Measurements from ENCODE around the gene TIMM22.

TIMM22 gene

DNA sequence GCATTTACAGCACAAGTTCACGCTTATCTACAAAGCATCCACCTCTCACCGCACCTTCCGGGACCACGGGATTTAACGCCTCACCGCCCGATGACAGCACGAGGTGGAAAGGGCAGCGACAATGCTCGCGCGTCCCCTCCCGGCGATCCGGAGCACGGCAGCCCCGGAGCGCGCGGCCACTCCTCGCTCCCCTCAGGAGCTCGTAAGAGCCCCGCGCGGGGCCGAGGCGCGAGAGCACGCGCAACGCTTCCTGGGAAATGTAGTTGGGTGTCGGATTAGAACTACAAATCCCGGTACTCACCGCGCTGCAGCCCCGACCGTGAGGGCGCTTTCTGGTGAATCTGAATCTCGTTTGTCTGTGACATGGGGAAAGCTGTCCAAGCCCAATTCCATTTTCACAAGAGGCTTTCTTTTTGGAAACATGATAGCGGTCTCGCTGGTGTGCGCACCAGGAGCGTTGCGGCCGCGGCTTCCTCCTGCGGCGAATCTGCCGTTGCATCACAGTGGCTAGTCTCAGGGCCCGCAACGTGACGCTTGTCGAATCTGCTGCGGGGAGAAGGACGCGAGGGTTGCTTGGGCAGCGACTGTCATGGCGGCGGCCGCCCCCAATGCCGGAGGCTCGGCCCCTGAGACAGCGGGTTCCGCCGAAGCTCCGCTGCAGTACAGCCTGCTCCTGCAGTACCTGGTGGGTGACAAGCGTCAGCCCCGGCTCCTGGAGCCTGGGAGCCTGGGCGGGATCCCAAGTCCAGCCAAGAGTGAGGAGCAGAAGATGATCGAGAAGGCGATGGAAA lies at the start of gene TIMM22:
TIMM22 (plus strand) TSS at position 576 of the 791 bp plus-strand sequence; CDS start at position 590, 14 bp downstream.
- Histone ChIP-seq H3K79me2 (ENCODE audit: low read length) (peaks cover 36% of the 10 kb centered on the region), H3K4me1 (ENCODE audit: low read length) (peaks cover 14% of the 10 kb centered on the region), H3K27ac (ENCODE audit: low read length) (peak within 1 kb of the TSS; percentile 72; the same call in 1 of the 2 replicates), H3K27me3 (replicated peaks; ENCODE audit: insufficient read depth, low read length) (peaks cover 19% of the 10 kb centered on the region), H2AFZ (ENCODE audit: low read length) (peak within 1 kb of the TSS; percentile 92), H3K9ac (ENCODE audit: low read length) (peak within 1 kb of the TSS; percentile 94), H3K4me2 (ENCODE audit: low read depth, low read length) (peak within 1 kb of the TSS; percentile 95), H4K20me1 (ENCODE audit: insufficient read depth, low read length) (no peaks in the 10 kb centered on the region; the same call in 1 of the 2 replicates), H3K9me3 (replicated peaks; ENCODE audit: insufficient read depth, low read length) (no peaks in the 10 kb centered on the region), H3F3A (ENCODE audit: insufficient read depth, low read length) (peaks cover 9% of the 10 kb centered on the region), H3K36me3 (replicated peaks; ENCODE audit: insufficient read depth, low read length) (peaks cover 11% of the 10 kb centered on the region; the same call in 1 of the 2 replicates), H3K9me2 (replicated peaks; ENCODE audit: insufficient read depth, low read length) (no peaks in the 10 kb centered on the region), H3K4me3 (ENCODE audit: low read length) (peak within 1 kb of the TSS; percentile 99)
- no peak for TF ChIP-seq EZH2 (optimal IDR thresholded peaks at IDR 0.05; ENCODE audit: low read depth, low read length)
- TF ChIP-seq EZH2phosphoT487 (IDR thresholded peaks at IDR 0.05; ENCODE audit: low read length): no peak
- TF ChIP-seq, protein P1, sequence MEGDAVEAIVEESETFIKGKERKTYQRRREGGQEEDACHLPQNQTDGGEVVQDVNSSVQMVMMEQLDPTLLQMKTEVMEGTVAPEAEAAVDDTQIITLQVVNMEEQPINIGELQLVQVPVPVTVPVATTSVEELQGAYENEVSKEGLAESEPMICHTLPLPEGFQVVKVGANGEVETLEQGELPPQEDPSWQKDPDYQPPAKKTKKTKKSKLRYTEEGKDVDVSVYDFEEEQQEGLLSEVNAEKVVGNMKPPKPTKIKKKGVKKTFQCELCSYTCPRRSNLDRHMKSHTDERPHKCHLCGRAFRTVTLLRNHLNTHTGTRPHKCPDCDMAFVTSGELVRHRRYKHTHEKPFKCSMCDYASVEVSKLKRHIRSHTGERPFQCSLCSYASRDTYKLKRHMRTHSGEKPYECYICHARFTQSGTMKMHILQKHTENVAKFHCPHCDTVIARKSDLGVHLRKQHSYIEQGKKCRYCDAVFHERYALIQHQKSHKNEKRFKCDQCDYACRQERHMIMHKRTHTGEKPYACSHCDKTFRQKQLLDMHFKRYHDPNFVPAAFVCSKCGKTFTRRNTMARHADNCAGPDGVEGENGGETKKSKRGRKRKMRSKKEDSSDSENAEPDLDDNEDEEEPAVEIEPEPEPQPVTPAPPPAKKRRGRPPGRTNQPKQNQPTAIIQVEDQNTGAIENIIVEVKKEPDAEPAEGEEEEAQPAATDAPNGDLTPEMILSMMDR (IDR thresholded peaks at IDR 0.05; ENCODE audit: low read length): peak; percentile 91
- DNase-seq: peak; percentile 98

DNA sequence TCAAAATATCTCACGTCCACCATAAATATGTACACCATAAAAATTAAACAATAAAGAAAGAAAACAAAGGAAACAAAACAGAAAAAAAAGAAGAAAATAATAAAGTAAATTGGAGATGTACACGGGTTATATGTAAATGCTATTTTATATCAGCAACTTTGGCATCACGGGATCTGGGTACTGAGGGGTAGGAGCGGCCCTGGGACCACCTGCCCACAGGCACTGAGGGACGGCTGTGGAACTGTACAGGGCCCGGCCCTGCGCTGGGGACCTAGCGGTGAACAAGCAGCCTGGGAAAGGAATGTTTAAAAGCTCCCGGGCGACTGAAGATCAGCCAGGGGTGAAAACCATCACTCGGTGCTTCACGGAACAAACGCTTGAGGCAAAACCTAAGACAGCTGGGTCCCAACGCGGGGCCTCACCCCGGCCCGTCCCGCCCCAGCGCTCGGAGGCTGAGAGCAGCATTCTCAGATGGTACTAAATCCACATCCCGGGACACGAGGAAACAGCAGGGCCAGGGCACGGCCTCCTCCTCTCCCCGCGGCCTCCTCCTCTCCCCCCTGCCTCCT lies 48.6 kb upstream of the TIMM22 start:
- H3K4me1 ChIP-seq (ENCODE audit: low read length): no peaks in the 10 kb centered on the region

DNA sequence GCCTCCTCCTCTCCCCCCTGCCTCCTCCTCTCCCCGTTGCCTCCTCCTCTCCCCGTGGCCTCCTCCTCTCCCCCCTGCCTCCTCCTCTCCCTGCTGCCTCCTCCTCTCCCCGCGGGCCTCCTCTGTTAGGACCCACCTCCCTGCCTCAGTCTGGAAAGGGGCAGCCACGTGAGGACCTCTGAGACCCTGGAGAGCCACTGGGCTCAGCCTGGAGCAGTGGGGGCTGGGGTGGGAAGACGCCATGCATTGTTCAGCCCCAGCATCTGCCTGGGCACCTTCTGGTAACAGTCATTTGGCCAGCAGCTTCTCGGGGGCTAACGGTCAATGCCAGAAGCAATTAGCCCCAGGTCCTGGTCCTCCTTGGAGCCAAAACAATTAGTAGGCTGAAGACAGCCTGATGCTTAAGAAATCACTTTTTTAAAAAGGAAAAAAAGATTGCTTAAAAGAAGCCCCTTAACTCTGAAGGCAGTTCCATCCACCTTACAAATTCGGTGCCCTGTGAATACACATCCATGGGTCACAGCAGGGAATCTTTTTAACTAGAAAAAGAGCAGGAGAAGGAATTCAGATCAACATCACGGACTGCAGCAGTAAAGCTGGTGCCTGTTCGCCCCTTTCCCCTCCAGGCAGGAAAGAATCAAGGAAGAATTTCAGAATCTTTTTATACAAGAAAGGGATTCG lies 47.2 kb upstream of the TIMM22 start:
- no peaks in the 10 kb centered on the region for H4K20me1 ChIP-seq (ENCODE audit: insufficient read depth, low read length)
- H3K4me3 ChIP-seq (ENCODE audit: low read length): no peak overlapping the region
- H3K9me2 ChIP-seq (replicated peaks; ENCODE audit: insufficient read depth, low read length): no peaks in the 10 kb centered on the region
- no peak overlapping the region for H2AFZ ChIP-seq (ENCODE audit: low read length)
- H3K9me3 ChIP-seq (replicated peaks; ENCODE audit: insufficient read depth, low read length): no peaks in the 10 kb centered on the region
- H3K9ac ChIP-seq (ENCODE audit: low read length): no peak overlapping the region
- H3K27ac ChIP-seq (ENCODE audit: low read length): no peak overlapping the region
- no peak overlapping the region for H3K4me2 ChIP-seq (ENCODE audit: low read depth, low read length)
- H3K4me1 ChIP-seq (ENCODE audit: low read length): no peaks in the 10 kb centered on the region
- no peaks in the 10 kb centered on the region for H3F3A ChIP-seq (ENCODE audit: insufficient read depth, low read length)
- H3K79me2 ChIP-seq (ENCODE audit: low read length): no peaks in the 10 kb centered on the region
- TF ChIP-seq EZH2phosphoT487 (IDR thresholded peaks at IDR 0.05; ENCODE audit: low read length) (no peak), EZH2 (optimal IDR thresholded peaks at IDR 0.05; ENCODE audit: low read depth, low read length) (no peak)
- TF ChIP-seq, protein P1 (IDR thresholded peaks at IDR 0.05; ENCODE audit: low read length): no peak
- no peaks in the 10 kb centered on the region for H3K36me3 ChIP-seq (replicated peaks; ENCODE audit: insufficient read depth, low read length)
- peaks cover 75% of the 10 kb centered on the region for H3K27me3 ChIP-seq (replicated peaks; ENCODE audit: insufficient read depth, low read length)
- DNase-seq: no peak

More for the DNA sequence above, 48.6 kb upstream of the TIMM22 start:
- Histone ChIP-seq H3K4me3 (ENCODE audit: low read length) (no peak overlapping the region), H3K4me2 (ENCODE audit: low read depth, low read length) (no peak overlapping the region), H3K27ac (ENCODE audit: low read length) (no peak overlapping the region), H3K27me3 (replicated peaks; ENCODE audit: insufficient read depth, low read length) (peaks cover 79% of the 10 kb centered on the region), H3K9me2 (replicated peaks; ENCODE audit: insufficient read depth, low read length) (no peaks in the 10 kb centered on the region), H4K20me1 (ENCODE audit: insufficient read depth, low read length) (no peaks in the 10 kb centered on the region), H3K9me3 (replicated peaks; ENCODE audit: insufficient read depth, low read length) (no peaks in the 10 kb centered on the region), H3K36me3 (replicated peaks; ENCODE audit: insufficient read depth, low read length) (no peaks in the 10 kb centered on the region), H3K9ac (ENCODE audit: low read length) (no peak overlapping the region), H2AFZ (ENCODE audit: low read length) (no peak overlapping the region), H3K79me2 (ENCODE audit: low read length) (no peaks in the 10 kb centered on the region), H3F3A (ENCODE audit: insufficient read depth, low read length) (no peaks in the 10 kb centered on the region)
- TF ChIP-seq EZH2phosphoT487 (IDR thresholded peaks at IDR 0.05; ENCODE audit: low read length) (no peak), EZH2 (optimal IDR thresholded peaks at IDR 0.05; ENCODE audit: low read depth, low read length) (peak; percentile 93)
- TF ChIP-seq, protein P1 (IDR thresholded peaks at IDR 0.05; ENCODE audit: low read length): no peak
- no peak for DNase-seq

All from MM.1S (cell line).